Measurements from ENCODE around the gene KREMEN2. TPM values are rescaled to one million over a fixed set of nuclear protein-coding genes. Genes with fewer than 3 reads are reported as not detected.

Gene KREMEN2
- total RNA-seq, 1 donor from 2014 or later: 0.04 TPM

GRCh38 chr16:2971985-2972784 is 8.1 kb downstream of the KREMEN2 start:
- Histone ChIP-seq H3K4me3 (ENCODE audit: low read depth, low read length) (no peak overlapping the region), H3K27me3 (ENCODE audit: control insufficient read depth, insufficient read depth, low read length) (peaks cover 10% of the 10 kb centered on the region), H3K36me3 (ENCODE audit: control insufficient read depth, insufficient read depth, low read length) (peaks cover 1% of the 10 kb centered on the region)
- DNase-seq (ENCODE audit: low read depth): no peak
- no peak for TF ChIP-seq CTCF (IDR thresholded peaks at IDR 0.05; ENCODE audit: insufficient read depth, low read length, poor library complexity, severe bottlenecking)

GRCh38 chr16:2973093-2973492 is 9.0 kb downstream of the KREMEN2 start:
- no peak for TF ChIP-seq CTCF (IDR thresholded peaks at IDR 0.05; ENCODE audit: insufficient read depth, low read length, poor library complexity, severe bottlenecking)
- DNase-seq (ENCODE audit: low read depth): no peak
- Histone ChIP-seq H3K27me3 (ENCODE audit: control insufficient read depth, insufficient read depth, low read length) (peaks cover 1% of the 10 kb centered on the region), H3K4me3 (ENCODE audit: low read depth, low read length) (no peak overlapping the region), H3K36me3 (ENCODE audit: control insufficient read depth, insufficient read depth, low read length) (peaks cover 1% of the 10 kb centered on the region)

GRCh38 chr16:2973605-2974318 is 9.7 kb downstream of the KREMEN2 start:
- Histone ChIP-seq H3K36me3 (ENCODE audit: control insufficient read depth, insufficient read depth, low read length) (peaks cover 1% of the 10 kb centered on the region), H3K4me3 (ENCODE audit: low read depth, low read length) (no peak overlapping the region), H3K27me3 (ENCODE audit: control insufficient read depth, insufficient read depth, low read length) (no peaks in the 10 kb centered on the region)
- no peak for DNase-seq (ENCODE audit: low read depth)
- TF ChIP-seq CTCF (IDR thresholded peaks at IDR 0.05; ENCODE audit: insufficient read depth, low read length, poor library complexity, severe bottlenecking): no peak

- no peaks in the 10 kb centered on the region for H3K27me3 ChIP-seq (ENCODE audit: control insufficient read depth, insufficient read depth, low read length)
- no peak overlapping the region for H3K4me3 ChIP-seq (ENCODE audit: low read depth, low read length)
- peaks cover 1% of the 10 kb centered on the region for H3K36me3 ChIP-seq (ENCODE audit: control insufficient read depth, insufficient read depth, low read length)
- no peak for TF ChIP-seq CTCF (IDR thresholded peaks at IDR 0.05; ENCODE audit: insufficient read depth, low read length, poor library complexity, severe bottlenecking)
- no peak for DNase-seq (ENCODE audit: low read depth)
Observed at GRCh38 chr16:2974319-2975056, 10.4 kb downstream of the KREMEN2 start.

GRCh38 chr16:2975161-2975795 is 11.2 kb downstream of the KREMEN2 start:
- H3K27me3 ChIP-seq (ENCODE audit: control insufficient read depth, insufficient read depth, low read length): no peaks in the 10 kb centered on the region
- no peak for TF ChIP-seq CTCF (IDR thresholded peaks at IDR 0.05; ENCODE audit: insufficient read depth, low read length, poor library complexity, severe bottlenecking)
- H3K36me3 ChIP-seq (ENCODE audit: control insufficient read depth, insufficient read depth, low read length): peaks cover 1% of the 10 kb centered on the region
- H3K4me3 ChIP-seq (ENCODE audit: low read depth, low read length): no peak overlapping the region
- DNase-seq (ENCODE audit: low read depth): no peak
